HG02759 (cell line): ENCODE results near the gene JAK3.

Source experiments
- ATAC-seq: cut with Tn5 transposase; IDR thresholded peaks from one replicate; pipeline ENCODE4 v1.9.1; 2021; ENCODE audit warnings: mild to moderate bottlenecking, moderate library complexity; ENCODE audit not compliant: unreplicated experiment

JAK3 gene

GRCh38 chr19:17841810-17842662 lies 5.7 kb downstream of the JAK3 start:
- ATAC-seq: no peak

GRCh38 chr19:17841371-17841809 lies 6.4 kb downstream of the JAK3 start:
- no peak for ATAC-seq

- no peak for ATAC-seq
Measured at GRCh38 chr19:17840019-17840418, 7.8 kb downstream of the JAK3 start.

- no peak for ATAC-seq
Measured at GRCh38 chr19:17837972-17838371, 9.8 kb downstream of the JAK3 start.

- ATAC-seq: no peak
Measured at GRCh38 chr19:17836530-17836929, 11.3 kb downstream of the JAK3 start.

GRCh38 chr19:17835182-17836006 lies 12.4 kb downstream of the JAK3 start:
- ATAC-seq: no peak

- no peak for ATAC-seq
Measured at GRCh38 chr19:17834350-17835181, 13.2 kb downstream of the JAK3 start.

GRCh38 chr19:17832443-17833208 lies 15.2 kb downstream of the JAK3 start:
- ATAC-seq: no peak

GRCh38 chr19:17831419-17831888 lies 16.3 kb downstream of the JAK3 start:
- ATAC-seq: no peak

- no peak for ATAC-seq
Measured at GRCh38 chr19:17830567-17831418, 17.0 kb downstream of the JAK3 start.

- no peak for ATAC-seq
Measured at GRCh38 chr19:17829855-17830566, 17.8 kb downstream of the JAK3 start.

- ATAC-seq: no peak
Measured at GRCh38 chr19:17826508-17827056, 21.2 kb downstream of the JAK3 start.

GRCh38 chr19:17824339-17824738 lies 23.4 kb downstream of the JAK3 start:
- ATAC-seq: no peak

GRCh38 chr19:17821190-17821589 lies 26.6 kb downstream of the JAK3 start, which contains the start of gene INSL3:
TSS of gene INSL3 (minus strand) at chr19:17821519. CDS start at chr19:17821506, 13 bp downstream.
- no peak for ATAC-seq

GRCh38 chr19:17817668-17818363 lies 30.0 kb downstream of the JAK3 start:
- ATAC-seq: no peak

- no peak for ATAC-seq
Measured at GRCh38 chr19:17812099-17812498, 35.7 kb downstream of the JAK3 start.

- no peak for ATAC-seq
Measured at GRCh38 chr19:17811681-17812080, 36.1 kb downstream of the JAK3 start.

- ATAC-seq: no peak
Measured at GRCh38 chr19:17811103-17811502, 36.7 kb downstream of the JAK3 start.
